Endothelial cell of umbilical vein (primary cell): ENCODE data around the gene ELL2. TPM values are rescaled to one million over a fixed set of nuclear protein-coding genes. Genes with fewer than 3 reads are reported as not detected.

Experiments used
- BruUV-seq: library from RNA; stranded (reverse); fragments of 400-500 nt; replicated peaks from 2 replicates; lab custom pipeline; 2021; lab: Mats Ljungman, UMichigan
- CTCF ChIA-PET: fragments of 300-600, 350-600 bp; sonication (Branson Sonifier 250); formaldehyde crosslinking; loops from one replicate; lab custom pipeline; 2021; ENCODE audit warnings: antibody characterized with exemption, inconsistent platforms; lab: Charles Lee
- POLR2A ChIA-PET: fragments of 300-600, 350-600 bp; sonication (Branson Sonifier 250); formaldehyde crosslinking; loops from one replicate; lab custom pipeline; 2021; ENCODE audit warnings: antibody characterized with exemption, inconsistent platforms; lab: Charles Lee
- DNase-seq: peaks from one replicate; pipeline ENCODE4 v3.0.0-alpha.2; 2011; ENCODE audit warnings: low read depth, low spot score
- FAIRE-seq: peaks from 2 replicates; lab custom pipeline; 2011; peaks lifted over from hg19 to GRCh38; lab: Jason Lieb, UNC
- H2AFZ ChIP-seq: 2 replicates; pipeline ENCODE4 v1.6.0; 2012; ENCODE audit warnings: low read depth, low read length, control low read depth, inconsistent platforms
- H3K27ac ChIP-seq: 2 replicates; pipeline ENCODE4 v1.5.1; 2011; ENCODE audit warnings: low read depth, mild to moderate bottlenecking, control low read depth, low read length, moderate library complexity; ENCODE audit not compliant: insufficient read depth
- H3K27me3 ChIP-seq, 2 experiments: 2 replicates each; pipeline versions ENCODE4 v1.6.0 to v1.6.1; 2011; ENCODE audit warnings: low read length in 2 of 2, mixed read lengths in 1 of 2; ENCODE audit not compliant: control insufficient read depth in 2 of 2, insufficient read depth in 2 of 2
- H3K36me3 ChIP-seq, 2 experiments: 2 replicates in 1 of 2; 3 replicates in 1 of 2; pipeline ENCODE4 v1.5.1; 2011; ENCODE audit warnings: low read length in 2 of 2, mild to moderate bottlenecking in 1 of 2, moderate library complexity in 1 of 2; ENCODE audit not compliant: control insufficient read depth in 2 of 2, insufficient read depth in 2 of 2; ENCODE audit errors: extremely low read depth in 1 of 2
- H3K4me1 ChIP-seq: 3 replicates; pipeline ENCODE4 v1.5.1; 2011; ENCODE audit warnings: mild to moderate bottlenecking, low read length; ENCODE audit not compliant: control insufficient read depth, insufficient read depth; ENCODE audit errors: extremely low read depth
- H3K4me2 ChIP-seq: 2 replicates; pipeline ENCODE4 v1.6.1; 2011; ENCODE audit warnings: low read length, control low read depth, mixed read lengths; ENCODE audit not compliant: insufficient read depth
- H3K4me3 ChIP-seq, 3 experiments: fragments of 200-600 bp in 1 of 3; sonication (generic), shearing (Covaris generic) in 1 of 3; replicated peaks in 1 of 3; 2 replicates each; pipeline ENCODE4 v1.5.1; 2011 to 2016; ENCODE audit warnings: control low read depth in 3 of 3, low read length in 3 of 3, mild to moderate bottlenecking in 2 of 3, inconsistent platforms in 1 of 3, low read depth in 1 of 3, moderate library complexity in 1 of 3; ENCODE audit not compliant: insufficient read depth in 1 of 3
- H3K79me2 ChIP-seq: 2 replicates; pipeline ENCODE4 v1.6.0; 2012; ENCODE audit warnings: low read length, inconsistent platforms; ENCODE audit not compliant: control insufficient read depth, insufficient read depth
- H3K9ac ChIP-seq: replicated peaks from 2 replicates; pipeline ENCODE3; 2011; ENCODE audit warnings: low read length, control low read depth; ENCODE audit not compliant: insufficient read depth; ENCODE audit errors: extremely low read depth
- H3K9me1 ChIP-seq: replicated peaks from 3 replicates; pipeline ENCODE4 v1.6.0; 2011; ENCODE audit warnings: mild to moderate bottlenecking, low read length; ENCODE audit not compliant: control insufficient read depth, insufficient read depth; ENCODE audit errors: extremely low read depth
- H3K9me3 ChIP-seq: replicated peaks from 2 replicates; pipeline ENCODE4 v1.5.1; 2012; ENCODE audit warnings: low read length, inconsistent platforms; ENCODE audit not compliant: control insufficient read depth, insufficient read depth
- H4K20me1 ChIP-seq: replicated peaks from 2 replicates; pipeline ENCODE3; 2011; ENCODE audit warnings: mild to moderate bottlenecking, low read length; ENCODE audit not compliant: control insufficient read depth, insufficient read depth; ENCODE audit errors: extremely low read depth
- CTCF ChIP-seq, 2 donors: IDR thresholded peaks; 1 replicate in 1 of 2; 2 replicates in 1 of 2; pipeline ENCODE4 v1.5.1; 2011; ENCODE audit warnings: low read length in 2 of 2, mild to moderate bottlenecking in 2 of 2, moderate library complexity in 2 of 2, control low read depth in 1 of 2, inconsistent platforms in 1 of 2, low read depth in 1 of 2; ENCODE audit not compliant: insufficient read depth in 1 of 2; ENCODE audit errors: extremely low read depth in 1 of 2
- EZH2 ChIP-seq: IDR thresholded peaks from 2 replicates; pipeline ENCODE4 v1.6.1; 2012; ENCODE audit warnings: borderline replicate concordance, low read depth, mild to moderate bottlenecking, moderate library complexity, low read length, inconsistent platforms; ENCODE audit not compliant: severe bottlenecking
- FOS ChIP-seq: IDR thresholded peaks from 2 replicates; pipeline ENCODE4 v1.6.1; 2011; ENCODE audit warnings: mild to moderate bottlenecking, low read length, moderate library complexity, borderline replicate concordance; ENCODE audit not compliant: insufficient read depth
- GATA2 ChIP-seq: IDR thresholded peaks from 2 replicates; pipeline ENCODE4 v1.7.0; 2011; ENCODE audit warnings: low read depth, mild to moderate bottlenecking, moderate library complexity, mixed read lengths, low read length; ENCODE audit not compliant: insufficient read length, insufficient read depth
- JUN ChIP-seq: IDR thresholded peaks from 2 replicates; pipeline ENCODE4 v1.6.1; 2011; ENCODE audit warnings: borderline replicate concordance, low read depth; ENCODE audit not compliant: insufficient read length, insufficient read depth
- MAX ChIP-seq: IDR thresholded peaks from 2 replicates; pipeline ENCODE4 v1.6.1; 2011; ENCODE audit not compliant: insufficient read depth, insufficient read length
- MYC ChIP-seq: IDR thresholded peaks from one replicate; pipeline ENCODE4 v1.6.1; 2011; ENCODE audit warnings: mild to moderate bottlenecking, low read depth, low read length
- POLR2A ChIP-seq: IDR thresholded peaks from 2 replicates; pipeline ENCODE4 v1.6.1; 2012; ENCODE audit warnings: low read depth, mild to moderate bottlenecking, control low read depth, low read length
- POLR2AphosphoS5 ChIP-seq: IDR thresholded peaks from 2 replicates; pipeline ENCODE4 v1.6.1; 2012; ENCODE audit warnings: low read depth, mild to moderate bottlenecking, control low read depth, low read length, moderate library complexity; ENCODE audit not compliant: insufficient read depth
- dilution Hi-C: fragments of 300-500 bp; cut with MboI; formaldehyde crosslinking; loops from one replicate; pipeline ENCODE4 v1.15.0; 2019; ENCODE audit warnings: low sequenced_read_pairs; ENCODE audit not compliant: extremely low pct_ligation_motif_present
- intact Hi-C: fragments of 100-400 bp; cut with micrococcal nuclease; formaldehyde crosslinking; loops from one replicate; pipeline ENCODE4 v1.10.0; 2022
- polyA plus RNA-seq, 4 experiments: library from polyadenylated mRNA; depleted of rRNA in 3 of 4; stranded (reverse) in 3 of 4; unstranded in 1 of 4; fragments of >200 nt; gene quantifications; 2 replicates each; pipeline versions ENCODE4 v1.2.1 to v1.2.3, GENCODE V29; 2011 to 2012; ENCODE audit warnings: missing spikeins in 1 of 4
- total RNA-seq: library from RNA; stranded (reverse); gene quantifications from 2 replicates; pipeline ENCODE4 v1.2.3, GENCODE V29; 2021

ELL2 gene
- total and polyA plus RNA-seq, 2 donors (not counting 3 experiments of a cell fraction or from before 2014, with no cell fraction given) = 6.8 to 26.0 TPM

DNA sequence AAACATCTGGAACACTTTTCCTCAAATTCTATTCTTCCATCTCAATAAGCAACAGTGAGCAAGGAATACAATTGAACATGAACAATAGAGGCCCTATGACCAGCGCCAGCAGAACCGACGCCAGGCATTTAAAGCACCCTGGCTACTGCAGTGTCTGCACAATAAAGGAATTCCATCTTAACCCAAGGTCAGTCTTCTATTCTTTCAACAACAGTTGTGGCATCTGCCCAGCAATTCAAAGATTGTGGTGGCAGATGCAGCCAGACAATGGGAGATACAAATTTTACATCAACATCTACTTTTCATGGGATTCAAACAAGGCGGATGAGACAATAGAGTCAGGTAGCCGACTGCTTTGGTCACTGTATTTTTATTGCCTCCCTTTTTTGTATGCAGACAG lies 65.9 kb downstream of the ELL2 start:
- Histone ChIP-seq H3K9me1 (no peaks in the 10 kb centered on the region), H2AFZ (no peak overlapping the region), H3K4me2 (no peak overlapping the region), H3K9ac (no peak overlapping the region), H3K9me3 (no peaks in the 10 kb centered on the region), H3K4me3 (no peak overlapping the region), H3K27ac (no peak overlapping the region), H3K79me2 (no peaks in the 10 kb centered on the region), H4K20me1 (no peaks in the 10 kb centered on the region), H3K27me3 (no peaks in the 10 kb centered on the region), H3K4me1 (no peaks in the 10 kb centered on the region), H3K36me3 (peaks cover 3 to 6% of the 10 kb centered on the region in 2 experiments)
- DNase-seq = peak; percentile 71
- no TSS peak for BruUV-seq
- CTCF ChIA-PET = interaction anchor here (5.5 kb wide), 1 partner anchor 442 kb away, joined by 90 read pairs; no protein-coding TSS in a partner anchor
- TF ChIP-seq POLR2A (no peak), POLR2AphosphoS5 (no peak), FOS (no peak), MAX (no peak), GATA2 (no peak), MYC (no peak), CTCF (IDR thresholded peaks at IDR 0.05; ENCODE audit: extremely low read depth in 1 of 2, insufficient read depth in 1 of 2, low read depth in 1 of 2, low read length in 2 of 2) (no peak), JUN (no peak), EZH2 (no peak)
- intact Hi-C loops (no loop called here), dilution Hi-C loops (no loop called here)
- POLR2A ChIA-PET = no interaction called here
- FAIRE-seq = no peak
